Stimulated activated CD4-positive, alpha-beta T cell treated with anti-CD3 and anti-CD28 coated beads, Interleukin-4, amount 100 ng/mL, for 1 hour (primary cell): ENCODE data around the gene LGALS9B.
"Not testable (repeated sequence)": the region's sequence is repeated elsewhere in the genome, so short reads cannot be mapped to it uniquely, and the experiment has no call there.

Experiments
- DNase-seq: peaks from one replicate; pipeline ENCODE4 v3.0.0-alpha.2; 2020

The LGALS9B gene

DNA sequence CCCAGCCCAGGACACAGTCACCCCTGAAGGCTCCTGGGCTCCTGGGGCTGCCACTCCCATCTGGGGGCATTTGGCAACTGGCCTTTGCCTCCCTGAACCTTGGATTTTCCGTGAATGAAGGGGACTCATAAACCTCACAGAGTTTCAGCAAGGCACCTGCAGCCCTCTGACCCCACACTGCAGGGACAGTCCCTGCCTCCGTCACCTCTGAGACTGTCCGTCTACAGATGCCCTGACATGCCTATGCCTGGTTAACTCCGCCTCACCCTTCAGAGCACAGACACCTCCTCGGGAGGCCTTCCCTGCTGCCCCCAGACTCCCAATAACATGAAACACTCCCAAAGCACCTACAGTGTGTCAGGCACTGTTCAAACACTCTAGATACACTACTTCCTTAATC lies 786 bp downstream of the LGALS9B start:
- DNase-seq, result not testable (repeated sequence)

DNA sequence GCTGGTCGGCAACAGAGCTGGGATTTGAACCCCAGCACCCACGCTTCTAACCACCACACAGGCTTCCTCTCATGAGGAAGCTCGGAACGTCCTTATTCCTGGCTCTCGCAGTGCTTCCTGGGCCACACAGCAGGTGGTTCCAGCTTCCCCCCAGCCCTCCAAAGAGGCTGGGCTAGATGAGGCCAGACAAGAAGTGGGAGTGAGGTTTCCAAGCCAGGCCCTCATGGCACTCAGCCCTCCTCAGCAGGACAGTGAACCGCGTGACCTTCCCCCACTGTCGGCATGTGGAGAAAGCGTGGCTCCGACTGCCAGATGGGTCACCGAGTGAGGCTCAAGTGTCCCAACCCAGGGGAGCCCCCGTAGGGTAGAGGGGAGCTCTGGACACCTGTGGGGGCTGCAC lies 1.8 kb downstream of the LGALS9B start:
- not testable (repeated sequence) for DNase-seq

DNA sequence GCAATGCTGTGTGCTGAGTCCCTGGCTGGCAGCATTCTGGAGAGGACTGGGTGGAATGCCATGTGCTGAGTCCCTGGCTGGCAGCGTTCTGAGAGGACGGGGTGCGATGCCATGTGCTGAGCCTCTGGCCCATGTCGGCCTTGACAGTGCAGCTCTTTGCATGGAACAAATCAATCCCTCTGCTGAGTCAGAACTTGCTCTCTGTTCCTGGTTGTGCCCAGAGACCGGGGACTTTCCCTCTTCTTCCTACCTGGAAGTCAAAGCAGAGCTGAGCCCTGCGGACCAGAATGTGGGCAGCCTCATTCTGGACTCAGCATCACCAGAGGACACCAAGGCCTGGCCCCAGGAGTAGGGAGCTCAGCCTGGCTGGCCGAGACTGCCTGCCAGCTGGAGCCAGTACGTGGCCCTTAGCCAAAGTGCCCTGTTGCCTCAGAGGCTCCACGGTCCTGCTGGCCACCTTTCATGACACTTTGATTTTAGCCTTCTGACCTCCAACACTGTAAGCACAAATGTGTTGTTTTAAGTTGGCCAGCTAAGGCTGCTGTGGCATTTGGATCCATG lies 2.4 kb downstream of the LGALS9B start:
- DNase-seq, result not testable (repeated sequence)

DNA sequence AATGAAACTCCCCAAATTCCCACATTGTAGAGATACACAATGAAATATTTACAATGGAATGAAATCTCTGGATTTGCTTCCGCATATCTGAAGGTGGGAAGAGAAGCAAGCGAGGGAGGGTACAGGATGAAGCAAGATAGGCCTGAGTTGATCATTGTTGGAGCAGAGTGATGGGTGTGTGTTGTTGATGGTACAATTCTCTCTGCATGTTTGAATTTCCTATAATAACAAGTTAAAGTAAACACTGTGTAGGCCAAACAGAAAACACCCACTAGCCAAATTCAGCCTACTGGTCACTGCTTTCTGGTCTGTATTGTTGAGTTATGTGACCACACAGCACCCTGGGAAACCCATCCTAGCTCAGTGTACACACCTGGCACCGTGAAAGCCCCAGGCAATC lies 5.2 kb downstream of the LGALS9B start:
- not testable (repeated sequence) for DNase-seq

DNA sequence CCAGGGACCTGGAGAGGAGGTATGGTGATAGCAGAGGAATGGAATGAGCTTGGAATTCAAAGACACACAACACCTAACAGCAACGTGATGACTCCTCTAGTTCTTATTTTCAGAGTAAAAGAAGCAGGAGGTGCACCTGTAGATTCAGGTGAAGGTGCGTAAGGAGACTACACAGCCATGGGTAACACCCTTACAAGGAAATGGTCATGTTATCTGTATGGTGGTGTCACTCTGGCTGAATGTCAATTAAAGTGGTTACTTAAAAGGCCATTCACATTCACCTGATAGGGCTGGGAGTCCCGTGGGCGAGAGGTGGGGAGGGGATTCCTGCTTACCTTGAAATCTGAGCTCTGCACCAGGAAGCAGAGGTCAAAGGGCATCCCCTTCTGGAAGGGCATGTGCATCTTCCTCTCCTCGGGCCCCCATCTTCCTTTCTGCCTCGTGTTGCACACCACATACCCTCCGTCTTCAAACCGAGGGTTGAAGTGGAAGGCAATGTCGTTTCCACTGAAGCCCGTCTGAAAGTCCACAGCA lies 9.4 kb downstream of the LGALS9B start:
- DNase-seq, result not testable (repeated sequence)

DNA sequence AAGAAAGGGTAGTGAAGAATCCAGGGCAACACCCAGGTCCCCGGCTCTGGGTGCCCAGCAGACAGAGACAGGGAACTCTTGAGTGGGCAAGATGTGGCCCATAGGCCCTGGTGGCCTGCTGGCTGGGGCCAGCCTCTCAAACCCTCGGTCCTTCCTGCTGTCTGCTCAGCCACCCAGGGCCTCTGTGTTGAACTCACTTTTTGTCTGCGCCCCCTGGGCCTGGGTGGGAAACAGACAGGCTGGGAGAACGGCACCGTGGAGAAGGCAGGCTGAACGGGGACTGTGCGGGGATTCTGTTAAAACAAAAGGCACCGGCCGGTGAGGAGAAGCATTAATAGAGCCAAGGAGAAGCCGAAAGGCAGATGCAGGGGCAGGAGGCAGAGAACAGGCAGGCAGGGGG lies 12.2 kb downstream of the LGALS9B start:
- DNase-seq, result not testable (repeated sequence)

DNA sequence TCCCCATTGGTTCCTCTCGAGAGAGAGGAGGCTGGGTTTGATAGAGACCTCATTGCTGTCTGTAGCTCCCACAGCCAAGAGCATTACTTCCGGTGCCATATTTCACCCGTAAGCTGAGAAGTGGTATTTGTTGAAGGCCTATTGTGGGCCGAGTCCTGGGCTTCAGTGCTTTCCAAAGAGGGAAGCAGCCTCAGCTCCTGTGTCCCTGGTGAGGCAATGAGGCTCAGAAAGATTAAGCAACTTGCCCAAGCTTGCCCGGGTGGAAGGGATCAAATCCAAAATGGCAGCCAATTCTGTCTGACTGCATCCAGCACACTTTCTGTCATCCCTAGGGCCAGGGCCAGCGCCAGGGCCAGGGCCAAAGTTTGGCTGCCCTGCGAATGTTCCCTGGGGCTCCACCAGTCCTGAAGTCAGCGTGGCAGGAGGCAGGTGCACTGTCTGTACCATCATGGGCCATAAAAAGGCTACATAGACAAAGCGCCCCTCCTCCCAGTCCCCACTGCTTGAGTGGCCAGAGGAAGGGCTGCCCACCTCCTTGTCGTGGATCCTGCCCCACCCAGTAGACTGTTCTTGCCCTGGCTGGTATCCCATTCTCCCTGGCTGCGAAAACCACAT lies 13.4 kb downstream of the LGALS9B start:
- not testable (repeated sequence) for DNase-seq

DNA sequence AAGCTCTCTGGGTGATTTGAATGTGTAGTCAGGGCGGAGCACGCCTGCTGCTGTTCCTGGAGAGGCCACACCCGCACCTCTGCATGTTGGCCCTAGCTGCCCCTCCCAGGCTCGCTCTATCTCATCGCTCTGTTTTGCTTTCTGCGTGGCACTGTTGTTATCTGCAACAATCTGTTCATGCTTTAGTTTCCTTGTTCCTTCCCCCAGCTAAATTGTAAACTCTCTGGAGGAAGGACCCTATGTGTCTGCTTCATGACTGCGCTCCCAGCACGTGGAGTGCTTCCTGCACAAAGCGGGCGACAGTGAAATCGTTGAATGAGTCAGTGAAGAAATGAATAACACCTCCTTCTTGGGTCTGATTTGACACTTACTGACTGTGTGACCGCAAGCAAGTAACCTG lies 16.5 kb downstream of the LGALS9B start:
- DNase-seq, result peak; percentile 6

DNA sequence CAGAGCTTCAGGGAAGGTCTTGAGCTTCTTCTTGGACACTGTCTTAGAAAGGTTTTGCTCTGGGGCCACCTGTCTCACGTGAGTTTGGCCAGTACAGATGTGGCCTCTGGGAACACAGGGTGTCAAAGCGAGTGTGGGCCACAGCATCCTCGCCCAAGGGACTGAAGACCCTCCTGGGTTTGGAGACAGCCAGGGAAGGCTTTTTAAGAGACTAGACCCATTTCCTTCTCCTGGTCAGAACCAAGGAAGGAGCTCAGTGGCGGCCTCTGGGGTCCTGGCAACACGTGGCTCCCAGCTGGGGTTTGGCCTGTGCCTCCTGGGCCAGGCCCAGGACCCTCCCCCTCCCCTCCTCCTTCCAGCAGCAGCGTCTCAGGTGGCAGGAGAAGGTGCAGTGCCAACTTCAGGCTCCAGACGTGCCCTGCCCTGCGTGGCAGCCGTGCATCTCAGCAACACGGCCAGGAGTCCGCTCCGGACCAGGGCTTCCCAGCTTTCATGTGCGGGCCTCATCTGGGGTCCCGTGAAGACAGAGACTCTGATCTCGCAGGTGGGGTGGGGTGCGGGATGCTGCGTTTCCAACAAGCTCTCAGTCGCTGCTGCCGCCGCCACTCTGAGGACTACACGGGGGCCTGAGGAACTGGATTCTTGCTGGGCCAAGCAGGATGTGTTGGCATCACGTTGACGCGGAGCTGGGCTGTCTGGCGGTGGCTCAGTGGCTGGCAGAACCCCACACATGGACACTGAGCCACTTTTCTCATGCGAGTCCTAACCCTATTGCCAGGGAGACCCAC lies 19.6 kb downstream of the LGALS9B start:
- DNase-seq, result not testable (repeated sequence)

DNA sequence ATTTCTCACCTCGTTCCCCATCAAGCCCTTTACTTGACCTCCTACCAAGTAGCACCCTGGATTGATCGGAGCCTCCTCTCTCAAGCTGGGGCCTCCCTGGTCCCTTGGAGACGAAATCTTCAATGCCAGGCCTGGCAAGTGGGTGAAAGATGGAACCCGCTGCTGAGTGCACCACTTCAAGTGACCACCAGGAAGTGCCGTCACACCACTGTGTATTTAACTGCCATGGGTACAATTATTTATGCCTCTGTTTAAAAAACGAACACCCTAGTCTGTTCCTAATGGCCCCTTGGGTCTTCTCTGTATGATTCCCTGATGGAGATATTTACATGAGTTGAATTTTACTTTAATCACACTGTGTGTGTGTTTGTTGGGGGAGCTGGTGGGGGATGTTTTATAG lies 20.4 kb downstream of the LGALS9B start:
- not testable (repeated sequence) for DNase-seq

DNA sequence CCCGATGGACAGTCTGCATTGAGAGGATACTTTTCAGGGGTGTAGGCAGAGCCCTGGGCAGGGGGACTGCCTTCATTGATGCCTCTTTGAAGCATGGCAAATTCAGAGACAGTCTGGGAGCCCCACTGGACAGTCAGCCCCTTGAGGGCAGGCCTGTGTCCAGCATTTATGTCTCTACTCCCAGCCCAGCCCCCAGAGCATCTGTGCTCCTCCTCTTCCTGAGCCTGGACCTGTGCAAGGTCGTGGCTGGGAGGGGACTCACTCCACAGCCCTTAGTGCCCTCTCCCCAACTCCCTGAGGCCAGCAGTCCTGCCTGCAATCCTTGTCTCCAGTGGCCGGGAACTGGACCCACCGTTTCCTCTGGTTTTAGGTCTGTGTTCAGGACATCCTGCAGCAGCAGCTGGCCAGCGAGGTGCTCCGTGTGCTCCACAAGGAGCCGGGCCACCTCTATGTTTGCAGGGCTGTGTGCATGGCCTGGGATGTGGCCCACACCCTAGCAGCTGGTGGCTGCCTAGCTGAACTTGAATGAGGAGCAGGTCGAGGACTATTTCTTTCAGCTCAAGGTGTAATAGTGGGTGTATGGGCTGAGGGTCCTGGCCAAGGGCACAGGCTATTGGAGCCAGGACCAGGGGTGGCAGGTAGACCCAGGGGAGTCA lies 22.6 kb downstream of the LGALS9B start:
- DNase-seq, result not testable (repeated sequence)

DNA sequence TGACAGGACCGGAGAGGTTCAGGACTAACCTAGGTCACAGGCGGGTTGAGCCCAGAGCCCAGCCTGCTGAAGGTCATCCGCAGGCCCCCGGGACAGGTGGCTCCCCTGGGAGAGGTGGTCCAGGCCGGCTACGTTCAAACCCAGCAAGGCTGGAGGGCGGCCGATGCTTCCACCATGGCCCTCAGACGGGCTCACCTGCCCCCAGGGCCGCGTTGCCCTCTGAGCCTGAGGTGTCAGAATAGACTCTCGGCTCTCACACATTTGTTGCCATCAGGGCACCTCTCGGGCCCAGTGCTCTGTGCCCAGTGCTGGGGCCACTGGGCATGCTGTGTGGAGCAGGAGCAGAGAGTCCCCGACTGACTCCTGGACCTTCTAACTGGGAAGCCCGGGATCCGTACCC lies 23.2 kb downstream of the LGALS9B start:
- not testable (repeated sequence) for DNase-seq

DNA sequence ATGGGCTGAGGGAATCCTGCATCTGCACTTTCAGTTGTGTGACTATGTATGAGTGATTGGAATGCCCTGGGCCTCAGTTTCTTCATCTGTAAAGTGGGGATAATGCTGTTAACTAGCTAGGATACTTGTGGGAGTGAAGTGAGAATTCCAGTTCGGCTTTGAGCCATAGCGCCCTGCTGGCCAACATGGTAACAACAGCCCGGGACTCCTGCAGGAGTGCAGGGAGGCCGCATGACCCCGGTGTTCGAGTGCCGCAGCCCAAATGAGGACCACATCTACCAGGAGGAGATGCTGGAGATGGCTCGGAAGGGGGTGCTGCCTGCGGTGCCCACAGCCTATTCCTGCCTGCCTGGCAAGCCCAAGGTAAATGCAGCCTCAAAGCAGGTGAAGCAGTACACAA lies 23.7 kb downstream of the LGALS9B start:
- DNase-seq, result not testable (repeated sequence)

DNA sequence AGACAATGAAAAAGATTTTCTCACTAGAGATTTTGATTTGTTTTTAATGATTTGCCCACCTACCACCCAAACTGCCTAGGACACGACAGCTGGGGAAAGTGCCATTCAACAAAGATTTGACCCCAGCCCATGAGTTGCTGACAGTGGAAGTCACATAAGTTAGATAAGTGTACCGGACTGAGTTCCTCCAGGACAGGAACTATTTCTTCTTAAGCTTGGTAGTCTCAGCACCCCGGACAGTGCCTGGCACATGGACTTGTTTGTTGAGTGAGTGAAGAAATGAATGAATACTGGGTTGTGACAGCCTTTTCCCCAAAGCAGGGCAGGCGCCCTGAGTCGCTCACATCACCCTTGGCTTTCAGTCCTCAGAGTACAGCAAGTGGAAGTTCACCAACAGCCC lies 26.7 kb downstream of the LGALS9B start:
- not testable (repeated sequence) for DNase-seq

DNA sequence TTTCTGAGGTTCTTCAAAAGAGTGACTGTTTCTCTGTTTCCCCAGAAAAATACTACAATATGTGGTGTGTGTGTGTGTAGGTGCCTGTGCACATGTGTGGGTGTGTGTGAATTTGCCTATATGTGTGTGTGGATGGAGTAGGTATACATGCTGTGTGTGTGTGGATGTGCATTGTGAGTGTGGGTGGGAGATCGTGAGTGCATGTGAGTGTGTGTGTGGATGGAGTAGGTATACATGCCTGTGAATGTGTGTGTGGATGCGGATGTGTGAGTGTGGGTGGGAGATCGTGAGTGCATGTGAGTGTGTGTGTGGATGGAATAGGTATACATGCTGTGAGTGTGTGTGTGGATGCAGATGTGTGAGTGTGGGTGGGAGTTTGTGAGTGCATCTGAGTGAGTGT lies 32.2 kb downstream of the LGALS9B start:
- not testable (repeated sequence) for DNase-seq

DNA sequence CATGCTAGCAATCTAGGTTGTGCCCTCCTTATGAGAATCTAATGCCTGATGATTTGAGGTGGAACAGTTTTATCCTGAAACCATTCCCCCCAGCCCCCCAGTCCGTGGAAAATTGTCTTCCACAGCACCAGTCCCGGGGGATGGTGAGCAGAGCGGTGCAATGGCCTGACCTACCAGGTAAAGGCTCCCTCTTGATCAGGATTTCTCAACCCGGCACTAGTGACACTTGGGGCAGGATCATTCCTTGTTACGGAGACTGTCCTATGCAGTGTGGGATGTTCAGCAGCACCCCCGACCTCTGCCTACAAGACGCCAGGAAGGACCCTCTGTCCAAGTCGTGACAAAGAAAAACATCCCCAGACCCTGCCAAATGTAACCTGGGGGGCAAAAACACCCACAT lies 34.0 kb downstream of the LGALS9B start:
- not testable (repeated sequence) for DNase-seq

DNA sequence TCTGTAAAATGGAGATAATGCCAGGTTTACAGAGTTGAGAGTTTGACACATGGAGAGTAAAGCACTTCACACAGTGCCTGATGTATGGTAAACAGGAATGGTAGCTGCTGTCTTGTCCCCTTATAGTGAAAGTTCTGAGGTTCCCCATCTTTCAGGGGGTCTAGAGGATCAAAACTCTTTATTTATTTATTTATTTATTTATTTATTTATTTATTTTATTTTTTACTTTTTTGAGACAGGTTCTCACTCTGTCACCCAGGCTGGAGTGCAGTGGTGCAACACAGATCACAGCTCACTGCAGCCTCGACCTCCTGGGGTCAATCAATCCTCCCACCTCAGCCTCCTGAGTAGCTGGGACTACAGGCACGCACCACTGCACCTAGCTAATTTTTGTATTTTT lies 40.1 kb downstream of the LGALS9B start:
- not testable (repeated sequence) for DNase-seq

DNA sequence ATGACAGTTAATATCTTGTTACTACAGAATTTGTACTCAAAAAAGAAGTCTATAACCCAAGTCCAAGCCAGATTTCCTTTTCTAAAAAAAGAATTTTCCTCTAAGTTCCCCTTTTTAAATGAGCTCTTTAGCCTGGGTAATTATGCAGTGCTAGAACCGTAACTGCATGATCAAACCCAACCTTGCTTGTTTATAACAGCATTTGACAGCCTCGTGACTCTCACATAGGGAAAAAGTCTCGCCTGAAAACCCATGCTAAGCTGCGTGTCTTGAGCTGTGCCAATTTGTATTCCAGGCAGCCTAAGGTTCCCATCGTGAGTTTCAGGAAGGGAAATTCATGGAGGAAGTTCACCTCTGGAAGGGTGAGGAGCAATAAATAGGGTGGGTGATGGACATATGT lies 44.5 kb downstream of the LGALS9B start:
- not testable (repeated sequence) for DNase-seq

DNA sequence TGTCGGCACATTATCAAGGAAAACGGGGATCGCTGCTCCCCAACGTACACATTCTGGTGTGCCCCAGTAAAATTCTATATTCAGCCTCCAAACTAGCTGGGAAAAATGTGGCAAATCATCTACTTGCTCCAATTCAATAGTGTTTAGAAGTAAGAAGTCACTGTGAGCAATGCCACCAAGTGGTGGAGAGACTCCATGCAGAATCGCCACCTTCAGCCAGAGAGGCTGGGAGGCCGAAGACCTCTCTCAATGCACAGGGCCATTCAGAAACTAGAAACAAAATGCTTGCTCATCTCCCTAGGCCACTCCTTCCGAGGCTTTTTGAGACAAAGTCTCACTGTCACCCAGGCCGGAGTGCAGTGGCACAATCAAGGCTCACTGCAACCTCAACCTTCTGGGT lies 48.5 kb downstream of the LGALS9B start:
- not testable (repeated sequence) for DNase-seq

DNA sequence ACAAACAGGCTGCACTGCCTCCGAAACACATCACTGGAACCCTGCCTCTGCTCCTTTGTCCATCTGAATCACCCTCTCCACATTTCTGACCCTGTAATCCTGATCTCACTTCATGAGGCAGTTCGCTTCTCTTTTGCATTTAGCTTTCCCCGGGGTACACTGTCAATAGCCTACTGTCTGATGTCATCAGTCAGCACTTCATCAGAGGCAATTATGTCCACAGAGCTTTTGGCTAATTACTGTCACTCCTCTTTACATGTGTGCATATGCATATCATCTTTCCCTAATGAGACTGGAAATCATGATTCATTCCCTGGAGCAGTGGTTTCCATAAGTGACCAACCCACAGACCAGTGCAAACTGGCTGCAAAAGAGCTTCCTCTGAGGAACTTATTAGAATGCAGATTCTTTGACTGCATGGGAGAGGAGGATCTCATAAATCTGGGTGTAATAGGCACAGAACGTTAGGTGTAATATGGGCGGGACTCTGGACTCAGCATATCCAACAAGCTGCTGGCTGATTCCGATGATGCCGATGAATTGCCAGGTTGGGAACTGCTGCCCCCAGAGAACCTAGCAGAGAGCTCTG lies 49.8 kb downstream of the LGALS9B start:
- not testable (repeated sequence) for DNase-seq

DNA sequence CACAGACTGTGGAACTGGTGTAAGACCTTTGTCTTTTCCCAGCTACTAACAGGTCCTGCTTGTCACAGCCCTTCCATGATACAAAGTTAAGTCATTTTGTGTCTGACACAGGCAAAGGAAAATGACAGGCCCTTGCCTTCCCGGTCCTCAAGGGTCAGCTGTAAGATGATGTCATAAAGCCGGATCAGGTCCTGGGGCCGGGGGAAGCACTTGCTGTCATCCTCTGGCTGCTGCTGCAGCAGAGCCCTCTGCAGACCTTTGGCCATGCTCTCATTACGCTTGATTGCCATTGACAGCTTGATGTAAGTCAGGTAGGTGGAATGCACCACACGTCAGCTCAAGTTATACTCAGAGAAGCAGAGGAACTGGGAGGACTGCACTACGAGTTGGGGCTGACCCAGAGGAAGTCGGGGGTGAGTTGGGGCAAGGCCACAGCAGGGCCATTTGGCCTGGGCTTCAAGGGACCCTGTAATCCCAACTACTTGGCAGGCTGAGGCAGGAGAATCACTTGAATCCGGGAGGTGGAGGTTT lies 50.9 kb downstream of the LGALS9B start:
- not testable (repeated sequence) for DNase-seq

DNA sequence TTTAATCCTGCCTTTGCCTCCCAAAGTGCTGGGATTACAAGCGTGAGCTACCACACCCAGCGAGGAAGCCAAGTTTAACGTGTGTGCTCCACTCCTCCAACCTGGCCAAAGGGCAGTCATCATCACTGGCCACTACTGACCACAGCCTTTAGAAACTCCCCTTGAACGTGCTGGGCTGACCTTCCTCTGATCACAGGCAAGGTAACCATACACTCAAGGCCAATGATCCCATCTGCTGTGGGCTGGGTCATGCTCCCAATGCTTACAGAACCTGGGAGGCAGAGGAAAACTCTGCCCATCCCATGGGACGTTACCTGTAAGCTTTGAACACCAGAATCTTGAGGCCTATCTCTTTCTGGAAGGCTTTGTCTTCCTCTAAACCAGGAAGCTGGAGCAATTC lies 51.9 kb downstream of the LGALS9B start:
- not testable (repeated sequence) for DNase-seq
